ENCODE measurements around the gene OR5I1. TPM values are rescaled to one million over a fixed set of nuclear protein-coding genes. Genes with fewer than 3 reads are reported as not detected.
A peak's percentile ranks its signal among the peaks of the same experiment; 100 is the strongest.
"Not testable (repeated sequence)": the region's sequence is repeated elsewhere in the genome, so short reads cannot be mapped to it uniquely, and the experiment has no call there.

OR5I1 gene
- total and polyA plus RNA-seq, 3 donors from 2014 or later: not detected

GRCh38 chr11:55902308-55902707 is 33.9 kb downstream of the OR5I1 start:
- H3K36me3 ChIP-seq (ENCODE audit: low read depth, missing control alignments): no peaks in the 10 kb centered on the region
- H3K27ac ChIP-seq: no peak overlapping the region
- no peaks in the 10 kb centered on the region for H3K9me3 ChIP-seq
- TF ChIP-seq, protein P1, sequence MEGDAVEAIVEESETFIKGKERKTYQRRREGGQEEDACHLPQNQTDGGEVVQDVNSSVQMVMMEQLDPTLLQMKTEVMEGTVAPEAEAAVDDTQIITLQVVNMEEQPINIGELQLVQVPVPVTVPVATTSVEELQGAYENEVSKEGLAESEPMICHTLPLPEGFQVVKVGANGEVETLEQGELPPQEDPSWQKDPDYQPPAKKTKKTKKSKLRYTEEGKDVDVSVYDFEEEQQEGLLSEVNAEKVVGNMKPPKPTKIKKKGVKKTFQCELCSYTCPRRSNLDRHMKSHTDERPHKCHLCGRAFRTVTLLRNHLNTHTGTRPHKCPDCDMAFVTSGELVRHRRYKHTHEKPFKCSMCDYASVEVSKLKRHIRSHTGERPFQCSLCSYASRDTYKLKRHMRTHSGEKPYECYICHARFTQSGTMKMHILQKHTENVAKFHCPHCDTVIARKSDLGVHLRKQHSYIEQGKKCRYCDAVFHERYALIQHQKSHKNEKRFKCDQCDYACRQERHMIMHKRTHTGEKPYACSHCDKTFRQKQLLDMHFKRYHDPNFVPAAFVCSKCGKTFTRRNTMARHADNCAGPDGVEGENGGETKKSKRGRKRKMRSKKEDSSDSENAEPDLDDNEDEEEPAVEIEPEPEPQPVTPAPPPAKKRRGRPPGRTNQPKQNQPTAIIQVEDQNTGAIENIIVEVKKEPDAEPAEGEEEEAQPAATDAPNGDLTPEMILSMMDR (IDR thresholded peaks at IDR 0.05): no peak
- no peak for TF ChIP-seq POLR2A (IDR thresholded peaks at IDR 0.05)
- 41 to 48% methylated on average over 2 of the region's 2 CpGs for WGBS, 2 donors
- no peak for DNase-seq
- H3K4me1 ChIP-seq: no peaks in the 10 kb centered on the region
- H3K27me3 ChIP-seq: no peaks in the 10 kb centered on the region
- H3K4me3 ChIP-seq: no peak overlapping the region
- intact Hi-C loops (cut with DNase I; ENCODE audit: low total_unique reads): no loop called here

DNA sequence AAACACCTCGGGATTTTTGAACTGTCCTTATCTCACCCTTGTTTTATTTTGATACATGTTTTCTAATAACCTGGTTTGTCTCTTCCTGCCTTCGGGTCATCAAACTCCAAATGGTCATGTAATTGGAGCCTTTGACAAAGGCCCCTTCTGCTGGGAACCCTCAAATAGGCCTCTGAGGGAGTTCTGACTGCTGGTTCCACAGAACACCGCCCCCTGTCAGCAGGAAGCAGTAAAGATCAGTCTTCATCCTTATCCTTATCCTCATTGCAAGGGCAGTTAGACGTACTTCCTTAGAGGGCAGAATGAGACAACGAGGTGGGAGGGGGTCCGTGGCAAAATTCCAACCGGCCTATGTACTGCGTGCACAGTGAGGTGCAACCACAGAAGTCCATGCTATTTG is 41.0 kb downstream of the OR5I1 start:
- DNase-seq: peak; percentile 21
- Histone ChIP-seq H3K27ac (no peak overlapping the region), H3K4me3 (no peak overlapping the region), H3K4me1 (no peaks in the 10 kb centered on the region), H3K36me3 (ENCODE audit: low read depth, missing control alignments) (no peaks in the 10 kb centered on the region), H3K9me3 (no peaks in the 10 kb centered on the region), H3K27me3 (no peaks in the 10 kb centered on the region)
- whole genome bisulfite sequencing, 2 donors: 47 to 54% methylated on average over 8 of the region's 8 CpGs
- TF ChIP-seq, protein P1 (IDR thresholded peaks at IDR 0.05): no peak
- no peak for TF ChIP-seq POLR2A (IDR thresholded peaks at IDR 0.05)
- intact Hi-C loops (cut with DNase I; ENCODE audit: low total_unique reads): no loop called here

- H3K9me3 ChIP-seq; H3K27me3 ChIP-seq; H3K36me3 ChIP-seq (ENCODE audit: low read depth, missing control alignments); H3K4me1 ChIP-seq; H3K4me3 ChIP-seq; intact Hi-C loops (cut with DNase I; ENCODE audit: low total_unique reads); H3K27ac ChIP-seq; DNase-seq: not testable (repeated sequence)
- 52 to 72% methylated on average over 9 of the region's 9 CpGs for WGBS, 2 donors
Observed at GRCh38 chr11:55885481-55885880, 50.7 kb downstream of the OR5I1 start.

Other genes starting within 250 kb of the OR5I1 start
- not detected for gene OR5D13, start 163.0 kb downstream of the OR5I1 start, total RNA-seq
- gene OR5D13, start 163.0 kb downstream of the OR5I1 start, polyA plus RNA-seq (ENCODE audit: insufficient read depth, low read depth, low replicate concordance): not detected
- not detected for gene OR5D14, start 140.8 kb downstream of the OR5I1 start, total RNA-seq
- gene OR5D14, start 140.8 kb downstream of the OR5I1 start, polyA plus RNA-seq (ENCODE audit: insufficient read depth, low read depth, low replicate concordance): not detected
- not detected for gene OR5L1, start 125.0 kb downstream of the OR5I1 start, total RNA-seq
- not detected for gene OR5L1, start 125.0 kb downstream of the OR5I1 start, polyA plus RNA-seq (ENCODE audit: insufficient read depth, low read depth, low replicate concordance)
- gene OR5D18, start 116.8 kb downstream of the OR5I1 start, total RNA-seq: not detected
- not detected for gene OR5D18, start 116.8 kb downstream of the OR5I1 start, polyA plus RNA-seq (ENCODE audit: insufficient read depth, low read depth, low replicate concordance)
- not detected for gene OR5L2, start 109.2 kb downstream of the OR5I1 start, total RNA-seq
- gene OR5L2, start 109.2 kb downstream of the OR5I1 start, polyA plus RNA-seq (ENCODE audit: insufficient read depth, low read depth, low replicate concordance): not detected
- not detected for gene OR5D16, start 97.6 kb downstream of the OR5I1 start, total RNA-seq
- not detected for gene OR5D16, start 97.6 kb downstream of the OR5I1 start, polyA plus RNA-seq (ENCODE audit: insufficient read depth, low read depth, low replicate concordance)
- gene TRIM51, start 53.1 kb downstream of the OR5I1 start, total RNA-seq: under 1 TPM in 1 of 2 donors, not detected in 1; 0.56 TPM
- 0.20 TPM for gene TRIM51, start 53.1 kb downstream of the OR5I1 start, polyA plus RNA-seq (ENCODE audit: insufficient read depth, low read depth, low replicate concordance)
- gene OR5W2, start 21.8 kb downstream of the OR5I1 start, total RNA-seq: not detected
- gene OR5W2, start 21.8 kb downstream of the OR5I1 start, polyA plus RNA-seq (ENCODE audit: insufficient read depth, low read depth, low replicate concordance): not detected
- gene OR10AG1, start 33.5 kb upstream of the OR5I1 start, total RNA-seq: under 1 TPM in 1 of 2 donors, not detected in 1; 0.19 TPM
- gene OR10AG1, start 33.5 kb upstream of the OR5I1 start, polyA plus RNA-seq (ENCODE audit: insufficient read depth, low read depth, low replicate concordance): not detected
- gene OR5F1, start 58.2 kb upstream of the OR5I1 start, total RNA-seq: not detected
- gene OR5F1, start 58.2 kb upstream of the OR5I1 start, polyA plus RNA-seq (ENCODE audit: insufficient read depth, low read depth, low replicate concordance): not detected
- gene OR5AS1, start 91.3 kb upstream of the OR5I1 start, total RNA-seq: under 1 TPM in 1 of 2 donors, not detected in 1; 0.16 TPM
- not detected for gene OR5AS1, start 91.3 kb upstream of the OR5I1 start, polyA plus RNA-seq (ENCODE audit: insufficient read depth, low read depth, low replicate concordance)
- not detected for gene OR8I2, start 156.9 kb upstream of the OR5I1 start, total RNA-seq
- gene OR8I2, start 156.9 kb upstream of the OR5I1 start, polyA plus RNA-seq (ENCODE audit: insufficient read depth, low read depth, low replicate concordance): not detected
- gene OR8H2, start 167.3 kb upstream of the OR5I1 start, total RNA-seq: not detected
- gene OR8H2, start 167.3 kb upstream of the OR5I1 start, polyA plus RNA-seq (ENCODE audit: insufficient read depth, low read depth, low replicate concordance): not detected
- gene OR8H3, start 186.0 kb upstream of the OR5I1 start, total RNA-seq: not detected
- gene OR8H3, start 186.0 kb upstream of the OR5I1 start, polyA plus RNA-seq (ENCODE audit: insufficient read depth, low read depth, low replicate concordance): not detected
- not detected for gene OR8J3, start 203.8 kb upstream of the OR5I1 start, total RNA-seq
- not detected for gene OR8J3, start 203.8 kb upstream of the OR5I1 start, polyA plus RNA-seq (ENCODE audit: insufficient read depth, low read depth, low replicate concordance)
- under 1 TPM in 1 of 2 donors, not detected in 1; 0.87 TPM for gene OR8K5, start 223.9 kb upstream of the OR5I1 start, total RNA-seq
- gene OR8K5, start 223.9 kb upstream of the OR5I1 start, polyA plus RNA-seq (ENCODE audit: insufficient read depth, low read depth, low replicate concordance): not detected
- not detected for gene OR5J2, start 240.2 kb upstream of the OR5I1 start, total RNA-seq
- gene OR5J2, start 240.2 kb upstream of the OR5I1 start, polyA plus RNA-seq (ENCODE audit: insufficient read depth, low read depth, low replicate concordance): not detected